HepG2 (cell line): Measurements from ENCODE around the gene NKIRAS1. TPM values are rescaled to one million over a fixed set of nuclear protein-coding genes. Genes with fewer than 3 reads are reported as not detected.

ENCODE experiments used
- CENPT ChIP-seq: sonication (generic); formaldehyde crosslinking; IDR thresholded peaks from 2 replicates; pipeline ENCODE4 v1.8.0; 2022; ENCODE audit warnings: low read depth, mild to moderate bottlenecking, moderate library complexity, missing genetic modification reagents
- GZF1 ChIP-seq: sonication (generic); formaldehyde crosslinking; IDR thresholded peaks from 2 replicates; pipeline ENCODE4 v1.5.1; 2020; ENCODE audit warnings: mild to moderate bottlenecking, missing genetic modification reagents
- IRF2 ChIP-seq: IDR thresholded peaks from 2 replicates; pipeline ENCODE4 v1.6.1; 2018; ENCODE audit warnings: missing genetic modification reagents, missing compliant biosample characterization
- MED1 ChIP-seq: sonication (generic); formaldehyde crosslinking; IDR thresholded peaks from 2 replicates; pipeline ENCODE4 v1.4.0; 2020; ENCODE audit warnings: missing genetic modification reagents
- NFE2L2 ChIP-seq: fragments of 150-350 bp; IDR thresholded peaks from 2 replicates; pipeline ENCODE4 v1.6.1; 2014; ENCODE audit warnings: low read length
- NFIB ChIP-seq: sonication (generic); formaldehyde crosslinking; IDR thresholded peaks from 2 replicates; pipeline ENCODE4 v1.9.0; 2021; ENCODE audit warnings: missing genetic modification reagents, mild to moderate bottlenecking, borderline replicate concordance
- NPAS2 ChIP-seq: sonication (generic); formaldehyde crosslinking; IDR thresholded peaks from 2 replicates; pipeline ENCODE4 v1.8.0; 2022; ENCODE audit warnings: mild to moderate bottlenecking, missing genetic modification reagents, borderline replicate concordance
- NR2F1 ChIP-seq, 2 experiments: fragments of 450-650 bp in 1 of 2; formaldehyde crosslinking in 1 of 2; IDR thresholded peaks; 2 replicates each; pipeline versions ENCODE4 v1.5.0 to v1.6.1; 2016 to 2020; ENCODE audit warnings: mild to moderate bottlenecking in 1 of 2, missing compliant biosample characterization in 1 of 2, missing genetic modification reagents in 1 of 2, moderate library complexity in 1 of 2
- SMARCE1 ChIP-seq: fragments of 450-650 bp; IDR thresholded peaks from 2 replicates; pipeline ENCODE4 v1.6.1; 2017; ENCODE audit warnings: borderline replicate concordance
- TOPORS ChIP-seq: sonication (generic); formaldehyde crosslinking; IDR thresholded peaks from 2 replicates; pipeline ENCODE4 v1.8.0; 2023; ENCODE audit warnings: mild to moderate bottlenecking, missing genetic modification reagents
- ZNF160 ChIP-seq: sonication (generic); formaldehyde crosslinking; IDR thresholded peaks from 2 replicates; pipeline ENCODE4 v1.8.0; 2022; ENCODE audit warnings: mild to moderate bottlenecking, inconsistent platforms, missing genetic modification reagents
- ZNF234 ChIP-seq: sonication (generic); formaldehyde crosslinking; conservative IDR thresholded peaks from 2 replicates; pipeline ENCODE4 v1.5.1; 2020; ENCODE audit warnings: mild to moderate bottlenecking, missing genetic modification reagents
- ZNF510 ChIP-seq: sonication (generic); formaldehyde crosslinking; IDR thresholded peaks from 2 replicates; pipeline ENCODE4 v1.4.0; 2020; ENCODE audit warnings: low read depth, mild to moderate bottlenecking, missing genetic modification reagents
- ZNF713 ChIP-seq: sonication (generic); formaldehyde crosslinking; IDR thresholded peaks from 2 replicates; pipeline ENCODE4 v1.4.0; 2020; ENCODE audit warnings: mild to moderate bottlenecking, missing genetic modification reagents
- ZNF780A ChIP-seq: sonication (generic); formaldehyde crosslinking; IDR thresholded peaks from 2 replicates; pipeline ENCODE4 v1.8.0; 2022; ENCODE audit warnings: mild to moderate bottlenecking, missing genetic modification reagents, moderate library complexity
- ZNF781 ChIP-seq: sonication (generic); formaldehyde crosslinking; IDR thresholded peaks from 2 replicates; pipeline ENCODE4 v1.5.1; 2020; ENCODE audit warnings: borderline replicate concordance, mild to moderate bottlenecking, missing genetic modification reagents; ENCODE audit errors: not compliant biosample characterization
- ZNF850 ChIP-seq: sonication (generic); formaldehyde crosslinking; conservative IDR thresholded peaks from 2 replicates; pipeline ENCODE4 v1.9.0; 2021; ENCODE audit warnings: mild to moderate bottlenecking, missing genetic modification reagents
- polyA plus RNA-seq, 8 experiments: library from polyadenylated mRNA; depleted of rRNA in 3 of 8; stranded (reverse) in 7 of 8; unstranded in 1 of 8; fragments of >200 nt; fragmentation: Illumina TruSeq in 4 of 8; extraction: Trizol in 4 of 8; gene quantifications; 2 replicates each; pipeline versions ENCODE4 v1.2.1 to v1.2.3, GENCODE V29; 2011 to 2016; ENCODE audit warnings: low read depth in 4 of 8, missing spikeins in 1 of 8, mixed read lengths in 1 of 8; ENCODE audit not compliant: insufficient read depth in 1 of 8
- total RNA-seq, 5 experiments: library from RNA; depleted of rRNA; stranded (reverse); fragments of >200 nt; fragmentation: Illumina TruSeq; extraction: Trizol; gene quantifications; 2 replicates each; pipeline ENCODE4 v1.2.3, GENCODE V29; 2016; ENCODE audit warnings: low read depth in 1 of 5
- TF ChIP-seq, protein P1 (sequence below): IDR thresholded peaks from 2 replicates; pipeline ENCODE4 v1.6.1; 2016; ENCODE audit warnings: low read depth, missing genetic modification reagents, missing compliant biosample characterization
- TF ChIP-seq, protein P2 (sequence below): IDR thresholded peaks from 2 replicates; pipeline ENCODE4 v1.6.1; 2016; ENCODE audit warnings: low read depth
- TF ChIP-seq, protein P3 (sequence below): sonication (generic); formaldehyde crosslinking; IDR thresholded peaks from 2 replicates; pipeline ENCODE4 v1.8.1; 2022; ENCODE audit warnings: low read depth, mild to moderate bottlenecking, missing genetic modification reagents

The NKIRAS1 gene
- total and polyA plus RNA-seq, 2 of the 13 experiments (the other 11 are each of a cell fraction or from before 2014, with no cell fraction given), result 4.3 to 8.0 TPM

DNA sequence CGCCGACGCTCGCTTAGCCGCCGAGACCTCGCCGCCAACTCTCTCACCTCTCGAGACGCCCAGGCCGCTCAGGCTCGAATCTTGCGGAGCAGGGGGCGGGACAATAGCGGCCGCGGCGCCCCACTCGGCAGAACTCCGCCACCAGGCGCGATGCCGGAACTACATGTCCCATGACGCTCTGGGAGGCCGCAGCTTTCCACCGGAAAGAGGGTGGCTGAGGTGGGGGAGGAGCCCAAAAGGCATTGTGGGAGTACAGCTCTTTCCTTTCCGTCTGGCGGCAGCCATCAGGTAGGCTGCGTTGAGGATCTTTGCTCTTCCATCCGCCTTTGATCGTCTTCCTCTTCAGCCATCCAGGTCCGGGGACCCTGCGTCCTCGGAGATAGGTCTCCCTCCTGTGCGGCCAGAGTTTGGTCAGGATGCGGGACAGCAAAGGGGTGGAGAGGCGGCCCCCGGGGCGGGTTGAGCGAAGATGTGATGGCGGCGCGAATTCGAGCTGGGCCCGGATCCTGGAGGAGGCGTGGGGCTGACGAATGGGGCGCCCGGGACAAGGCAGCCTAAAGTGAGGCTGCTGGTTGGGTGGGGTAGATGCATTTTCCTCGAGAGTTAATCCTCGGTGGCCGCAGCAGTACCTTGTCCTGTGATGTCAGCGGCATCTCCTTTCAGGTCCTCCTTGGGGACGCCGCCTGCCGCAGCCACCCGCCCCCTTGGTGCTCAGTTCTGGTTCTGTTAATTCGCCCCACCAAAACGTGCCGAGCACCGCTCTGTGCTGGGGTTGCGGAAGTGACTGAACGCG, at the start of gene NKIRAS1, which contains the start of gene RPL15 (continued):
- TF ChIP-seq, protein P1, sequence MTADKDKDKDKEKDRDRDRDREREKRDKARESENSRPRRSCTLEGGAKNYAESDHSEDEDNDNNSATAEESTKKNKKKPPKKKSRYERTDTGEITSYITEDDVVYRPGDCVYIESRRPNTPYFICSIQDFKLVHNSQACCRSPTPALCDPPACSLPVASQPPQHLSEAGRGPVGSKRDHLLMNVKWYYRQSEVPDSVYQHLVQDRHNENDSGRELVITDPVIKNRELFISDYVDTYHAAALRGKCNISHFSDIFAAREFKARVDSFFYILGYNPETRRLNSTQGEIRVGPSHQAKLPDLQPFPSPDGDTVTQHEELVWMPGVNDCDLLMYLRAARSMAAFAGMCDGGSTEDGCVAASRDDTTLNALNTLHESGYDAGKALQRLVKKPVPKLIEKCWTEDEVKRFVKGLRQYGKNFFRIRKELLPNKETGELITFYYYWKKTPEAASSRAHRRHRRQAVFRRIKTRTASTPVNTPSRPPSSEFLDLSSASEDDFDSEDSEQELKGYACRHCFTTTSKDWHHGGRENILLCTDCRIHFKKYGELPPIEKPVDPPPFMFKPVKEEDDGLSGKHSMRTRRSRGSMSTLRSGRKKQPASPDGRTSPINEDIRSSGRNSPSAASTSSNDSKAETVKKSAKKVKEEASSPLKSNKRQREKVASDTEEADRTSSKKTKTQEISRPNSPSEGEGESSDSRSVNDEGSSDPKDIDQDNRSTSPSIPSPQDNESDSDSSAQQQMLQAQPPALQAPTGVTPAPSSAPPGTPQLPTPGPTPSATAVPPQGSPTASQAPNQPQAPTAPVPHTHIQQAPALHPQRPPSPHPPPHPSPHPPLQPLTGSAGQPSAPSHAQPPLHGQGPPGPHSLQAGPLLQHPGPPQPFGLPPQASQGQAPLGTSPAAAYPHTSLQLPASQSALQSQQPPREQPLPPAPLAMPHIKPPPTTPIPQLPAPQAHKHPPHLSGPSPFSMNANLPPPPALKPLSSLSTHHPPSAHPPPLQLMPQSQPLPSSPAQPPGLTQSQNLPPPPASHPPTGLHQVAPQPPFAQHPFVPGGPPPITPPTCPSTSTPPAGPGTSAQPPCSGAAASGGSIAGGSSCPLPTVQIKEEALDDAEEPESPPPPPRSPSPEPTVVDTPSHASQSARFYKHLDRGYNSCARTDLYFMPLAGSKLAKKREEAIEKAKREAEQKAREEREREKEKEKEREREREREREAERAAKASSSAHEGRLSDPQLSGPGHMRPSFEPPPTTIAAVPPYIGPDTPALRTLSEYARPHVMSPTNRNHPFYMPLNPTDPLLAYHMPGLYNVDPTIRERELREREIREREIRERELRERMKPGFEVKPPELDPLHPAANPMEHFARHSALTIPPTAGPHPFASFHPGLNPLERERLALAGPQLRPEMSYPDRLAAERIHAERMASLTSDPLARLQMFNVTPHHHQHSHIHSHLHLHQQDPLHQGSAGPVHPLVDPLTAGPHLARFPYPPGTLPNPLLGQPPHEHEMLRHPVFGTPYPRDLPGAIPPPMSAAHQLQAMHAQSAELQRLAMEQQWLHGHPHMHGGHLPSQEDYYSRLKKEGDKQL (CRISPR knock-in tag), result peak; percentile 58; the same call in 1 of the 2 replicates
- TF ChIP-seq ZNF780A, result 0 out of 2 replicates have a peak, but pooled peaks have one; percentile 49
- no peak for TF ChIP-seq ZNF160 (CRISPR knock-in tag)
- TF ChIP-seq IRF2, result peak; percentile 98
- no peak for TF ChIP-seq ZNF510 (CRISPR knock-in tag)
- TF ChIP-seq, protein P2, sequence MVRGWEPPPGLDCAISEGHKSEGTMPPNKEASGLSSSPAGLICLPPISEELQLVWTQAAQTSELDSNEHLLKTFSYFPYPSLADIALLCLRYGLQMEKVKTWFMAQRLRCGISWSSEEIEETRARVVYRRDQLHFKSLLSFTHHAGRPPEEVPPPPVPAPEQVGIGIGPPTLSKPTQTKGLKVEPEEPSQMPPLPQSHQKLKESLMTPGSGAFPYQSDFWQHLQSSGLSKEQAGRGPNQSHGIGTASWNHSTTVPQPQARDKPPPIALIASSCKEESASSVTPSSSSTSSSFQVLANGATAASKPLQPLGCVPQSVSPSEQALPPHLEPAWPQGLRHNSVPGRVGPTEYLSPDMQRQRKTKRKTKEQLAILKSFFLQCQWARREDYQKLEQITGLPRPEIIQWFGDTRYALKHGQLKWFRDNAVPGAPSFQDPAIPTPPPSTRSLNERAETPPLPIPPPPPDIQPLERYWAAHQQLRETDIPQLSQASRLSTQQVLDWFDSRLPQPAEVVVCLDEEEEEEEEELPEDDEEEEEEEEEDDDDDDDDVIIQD (CRISPR knock-in tag), result peak; percentile 99
- TF ChIP-seq ZNF234 (CRISPR knock-in tag), result no peak
- TF ChIP-seq TOPORS, result no peak
- peak; percentile 31; the same call in 1 of the 2 replicates for TF ChIP-seq CENPT (CRISPR knock-in tag)
- no peak for TF ChIP-seq NFIB (CRISPR knock-in tag)
- TF ChIP-seq NPAS2, result no peak
- no peak for TF ChIP-seq NFE2L2
- TF ChIP-seq ZNF781 (CRISPR knock-in tag), result peak; percentile 92
- TF ChIP-seq SMARCE1, result no peak
- TF ChIP-seq NR2F1 (CRISPR knock-in tag; IDR thresholded peaks at IDR 0.05), result no peak
- 0 out of 2 replicates have a peak, but pooled peaks have one; percentile 76 for TF ChIP-seq ZNF713 (CRISPR knock-in tag)
- TF ChIP-seq MED1 (CRISPR knock-in tag), result peak; percentile 73; the same call in 1 of the 2 replicates
- TF ChIP-seq, protein P3, sequence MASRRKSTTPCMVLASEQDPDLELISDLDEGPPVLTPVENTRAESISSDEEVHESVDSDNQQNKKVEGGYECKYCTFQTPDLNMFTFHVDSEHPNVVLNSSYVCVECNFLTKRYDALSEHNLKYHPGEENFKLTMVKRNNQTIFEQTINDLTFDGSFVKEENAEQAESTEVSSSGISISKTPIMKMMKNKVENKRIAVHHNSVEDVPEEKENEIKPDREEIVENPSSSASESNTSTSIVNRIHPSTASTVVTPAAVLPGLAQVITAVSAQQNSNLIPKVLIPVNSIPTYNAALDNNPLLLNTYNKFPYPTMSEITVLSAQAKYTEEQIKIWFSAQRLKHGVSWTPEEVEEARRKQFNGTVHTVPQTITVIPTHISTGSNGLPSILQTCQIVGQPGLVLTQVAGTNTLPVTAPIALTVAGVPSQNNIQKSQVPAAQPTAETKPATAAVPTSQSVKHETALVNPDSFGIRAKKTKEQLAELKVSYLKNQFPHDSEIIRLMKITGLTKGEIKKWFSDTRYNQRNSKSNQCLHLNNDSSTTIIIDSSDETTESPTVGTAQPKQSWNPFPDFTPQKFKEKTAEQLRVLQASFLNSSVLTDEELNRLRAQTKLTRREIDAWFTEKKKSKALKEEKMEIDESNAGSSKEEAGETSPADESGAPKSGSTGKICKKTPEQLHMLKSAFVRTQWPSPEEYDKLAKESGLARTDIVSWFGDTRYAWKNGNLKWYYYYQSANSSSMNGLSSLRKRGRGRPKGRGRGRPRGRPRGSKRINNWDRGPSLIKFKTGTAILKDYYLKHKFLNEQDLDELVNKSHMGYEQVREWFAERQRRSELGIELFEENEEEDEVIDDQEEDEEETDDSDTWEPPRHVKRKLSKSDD (CRISPR knock-in tag), result peak; percentile 81; the same call in 1 of the 2 replicates
- TF ChIP-seq GZF1, result peak; percentile 24; the same call in 1 of the 2 replicates
- TF ChIP-seq ZNF850 (CRISPR knock-in tag), result no peak
